ENCODE results near the gene SHMT1.
"Not testable (repeated sequence)": the region's sequence is repeated elsewhere in the genome, so short reads cannot be mapped to it uniquely, and the experiment has no call there.

DNA sequence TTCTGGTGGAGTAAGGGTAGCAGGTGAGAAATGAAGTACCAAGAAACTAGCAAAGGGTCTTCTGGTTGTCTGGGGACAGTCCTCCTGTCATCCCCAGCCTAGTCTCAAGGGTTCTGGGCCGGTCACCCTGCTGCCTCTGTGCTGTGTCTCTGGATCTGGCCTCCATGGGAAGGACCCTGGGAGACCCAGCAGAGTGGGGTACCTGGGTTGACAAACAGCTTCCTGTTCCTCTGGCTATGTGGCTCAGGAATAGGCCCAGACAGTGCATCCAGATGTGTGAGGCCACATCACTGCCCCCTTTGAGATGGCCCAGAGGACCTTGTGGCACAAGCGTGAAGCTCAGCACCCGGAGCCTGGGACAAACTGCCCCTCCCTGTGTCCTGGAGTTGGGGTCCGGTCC lies 24.9 kb upstream of the SHMT1 start:
- not testable (repeated sequence) for TF ChIP-seq POLR2A (IDR thresholded peaks at IDR 0.05)
- TF ChIP-seq, protein P1, sequence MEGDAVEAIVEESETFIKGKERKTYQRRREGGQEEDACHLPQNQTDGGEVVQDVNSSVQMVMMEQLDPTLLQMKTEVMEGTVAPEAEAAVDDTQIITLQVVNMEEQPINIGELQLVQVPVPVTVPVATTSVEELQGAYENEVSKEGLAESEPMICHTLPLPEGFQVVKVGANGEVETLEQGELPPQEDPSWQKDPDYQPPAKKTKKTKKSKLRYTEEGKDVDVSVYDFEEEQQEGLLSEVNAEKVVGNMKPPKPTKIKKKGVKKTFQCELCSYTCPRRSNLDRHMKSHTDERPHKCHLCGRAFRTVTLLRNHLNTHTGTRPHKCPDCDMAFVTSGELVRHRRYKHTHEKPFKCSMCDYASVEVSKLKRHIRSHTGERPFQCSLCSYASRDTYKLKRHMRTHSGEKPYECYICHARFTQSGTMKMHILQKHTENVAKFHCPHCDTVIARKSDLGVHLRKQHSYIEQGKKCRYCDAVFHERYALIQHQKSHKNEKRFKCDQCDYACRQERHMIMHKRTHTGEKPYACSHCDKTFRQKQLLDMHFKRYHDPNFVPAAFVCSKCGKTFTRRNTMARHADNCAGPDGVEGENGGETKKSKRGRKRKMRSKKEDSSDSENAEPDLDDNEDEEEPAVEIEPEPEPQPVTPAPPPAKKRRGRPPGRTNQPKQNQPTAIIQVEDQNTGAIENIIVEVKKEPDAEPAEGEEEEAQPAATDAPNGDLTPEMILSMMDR (IDR thresholded peaks at IDR 0.05): not testable (repeated sequence)

All from thyroid gland (tissue), 4 donors.